ENCODE results near the gene SLC7A1. TPM values are rescaled to one million over a fixed set of nuclear protein-coding genes. Genes with fewer than 3 reads are reported as not detected.

Gene SLC7A1
- total and polyA plus RNA-seq, 2 donors (not counting 3 experiments of a cell fraction or from before 2014, with no cell fraction given), result 21.0 to 79.3 TPM

GRCh38 chr13:29502391-29503008 lies 93.0 kb downstream of the SLC7A1 start:
- intact Hi-C loops (cut with micrococcal nuclease) (no loop called here), dilution Hi-C loops (cut with MboI; ENCODE audit: extremely low pct_ligation_motif_present, low sequenced_read_pairs) (no loop called here)
- FAIRE-seq (no peak), DNase-seq (ENCODE audit: low read depth, low spot score) (no peak)
- Histone ChIP-seq H3K9me1 (replicated peaks; ENCODE audit: control insufficient read depth, extremely low read depth, insufficient read depth, low read length) (no peaks in the 10 kb centered on the region), H3K27ac (ENCODE audit: insufficient read depth, low read depth, low read length) (no peak overlapping the region), H3K36me3 (ENCODE audit: control insufficient read depth in 2 of 2, extremely low read depth in 1 of 2, insufficient read depth in 2 of 2, low read length in 2 of 2) (no peaks in the 10 kb centered on the region), H3K9ac (replicated peaks; ENCODE audit: extremely low read depth, insufficient read depth, low read length) (no peak overlapping the region), H3K79me2 (ENCODE audit: control insufficient read depth, insufficient read depth, low read length) (no peaks in the 10 kb centered on the region), H3K4me1 (ENCODE audit: control insufficient read depth, extremely low read depth, insufficient read depth, low read length) (no peaks in the 10 kb centered on the region), H3K9me3 (replicated peaks; ENCODE audit: control insufficient read depth, insufficient read depth, low read length) (no peaks in the 10 kb centered on the region), H3K27me3 (ENCODE audit: control insufficient read depth in 2 of 2, insufficient read depth in 2 of 2, low read length in 2 of 2) (peaks cover 10 to 12% of the 10 kb centered on the region in 2 experiments), H3K4me3 (replicated peaks in 1 of 3; ENCODE audit: insufficient read depth in 1 of 3, low read depth in 1 of 3, low read length in 3 of 3) (no peak overlapping the region), H2AFZ (ENCODE audit: low read depth, low read length) (no peak overlapping the region), H3K4me2 (ENCODE audit: insufficient read depth, low read length) (no peak overlapping the region), H4K20me1 (replicated peaks; ENCODE audit: control insufficient read depth, extremely low read depth, insufficient read depth, low read length) (no peaks in the 10 kb centered on the region)
- ChIA-PET POLR2A (no interaction called here), CTCF (interaction anchor here (1.0 to 10.8 kb wide), 4 partner anchors 17 to 610 kb away, joined by 3 to 301 read pairs (median 11); no protein-coding TSS in a partner anchor)
- TF ChIP-seq JUN (IDR thresholded peaks at IDR 0.05; ENCODE audit: borderline replicate concordance, insufficient read depth, insufficient read length, low read depth) (no peak), MYC (IDR thresholded peaks at IDR 0.05; ENCODE audit: low read depth, low read length) (no peak), GATA2 (IDR thresholded peaks at IDR 0.05; ENCODE audit: insufficient read depth, insufficient read length, low read depth, low read length) (no peak), EZH2 (IDR thresholded peaks at IDR 0.05; ENCODE audit: borderline replicate concordance, low read depth, low read length, severe bottlenecking) (no peak), POLR2A (IDR thresholded peaks at IDR 0.05; ENCODE audit: low read depth, low read length) (no peak), FOS (IDR thresholded peaks at IDR 0.05; ENCODE audit: borderline replicate concordance, insufficient read depth, low read length) (no peak), POLR2AphosphoS5 (IDR thresholded peaks at IDR 0.05; ENCODE audit: insufficient read depth, low read depth, low read length) (no peak)
- TF ChIP-seq, protein P1, sequence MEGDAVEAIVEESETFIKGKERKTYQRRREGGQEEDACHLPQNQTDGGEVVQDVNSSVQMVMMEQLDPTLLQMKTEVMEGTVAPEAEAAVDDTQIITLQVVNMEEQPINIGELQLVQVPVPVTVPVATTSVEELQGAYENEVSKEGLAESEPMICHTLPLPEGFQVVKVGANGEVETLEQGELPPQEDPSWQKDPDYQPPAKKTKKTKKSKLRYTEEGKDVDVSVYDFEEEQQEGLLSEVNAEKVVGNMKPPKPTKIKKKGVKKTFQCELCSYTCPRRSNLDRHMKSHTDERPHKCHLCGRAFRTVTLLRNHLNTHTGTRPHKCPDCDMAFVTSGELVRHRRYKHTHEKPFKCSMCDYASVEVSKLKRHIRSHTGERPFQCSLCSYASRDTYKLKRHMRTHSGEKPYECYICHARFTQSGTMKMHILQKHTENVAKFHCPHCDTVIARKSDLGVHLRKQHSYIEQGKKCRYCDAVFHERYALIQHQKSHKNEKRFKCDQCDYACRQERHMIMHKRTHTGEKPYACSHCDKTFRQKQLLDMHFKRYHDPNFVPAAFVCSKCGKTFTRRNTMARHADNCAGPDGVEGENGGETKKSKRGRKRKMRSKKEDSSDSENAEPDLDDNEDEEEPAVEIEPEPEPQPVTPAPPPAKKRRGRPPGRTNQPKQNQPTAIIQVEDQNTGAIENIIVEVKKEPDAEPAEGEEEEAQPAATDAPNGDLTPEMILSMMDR (IDR thresholded peaks at IDR 0.05; ENCODE audit: extremely low read depth in 1 of 2, insufficient read depth in 1 of 2, low read depth in 1 of 2, low read length in 2 of 2), result no peak
- TF ChIP-seq, protein P2, sequence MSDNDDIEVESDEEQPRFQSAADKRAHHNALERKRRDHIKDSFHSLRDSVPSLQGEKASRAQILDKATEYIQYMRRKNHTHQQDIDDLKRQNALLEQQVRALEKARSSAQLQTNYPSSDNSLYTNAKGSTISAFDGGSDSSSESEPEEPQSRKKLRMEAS (IDR thresholded peaks at IDR 0.05; ENCODE audit: insufficient read depth, insufficient read length), result no peak
- BruUV-seq (replicated peaks), result no TSS peak

Measured in endothelial cell of umbilical vein (primary cell).